HG03045 (cell line): ENCODE data around the gene OTOP1.
"Not testable (repeated sequence)": the region's sequence is repeated elsewhere in the genome, so short reads cannot be mapped to it uniquely, and the experiment has no call there.

Source experiments
- ATAC-seq: cut with Tn5 transposase; IDR thresholded peaks from one replicate; pipeline ENCODE4 v1.9.1; 2021; ENCODE audit warnings: mild to moderate bottlenecking, moderate library complexity; ENCODE audit not compliant: unreplicated experiment

The OTOP1 gene

DNA sequence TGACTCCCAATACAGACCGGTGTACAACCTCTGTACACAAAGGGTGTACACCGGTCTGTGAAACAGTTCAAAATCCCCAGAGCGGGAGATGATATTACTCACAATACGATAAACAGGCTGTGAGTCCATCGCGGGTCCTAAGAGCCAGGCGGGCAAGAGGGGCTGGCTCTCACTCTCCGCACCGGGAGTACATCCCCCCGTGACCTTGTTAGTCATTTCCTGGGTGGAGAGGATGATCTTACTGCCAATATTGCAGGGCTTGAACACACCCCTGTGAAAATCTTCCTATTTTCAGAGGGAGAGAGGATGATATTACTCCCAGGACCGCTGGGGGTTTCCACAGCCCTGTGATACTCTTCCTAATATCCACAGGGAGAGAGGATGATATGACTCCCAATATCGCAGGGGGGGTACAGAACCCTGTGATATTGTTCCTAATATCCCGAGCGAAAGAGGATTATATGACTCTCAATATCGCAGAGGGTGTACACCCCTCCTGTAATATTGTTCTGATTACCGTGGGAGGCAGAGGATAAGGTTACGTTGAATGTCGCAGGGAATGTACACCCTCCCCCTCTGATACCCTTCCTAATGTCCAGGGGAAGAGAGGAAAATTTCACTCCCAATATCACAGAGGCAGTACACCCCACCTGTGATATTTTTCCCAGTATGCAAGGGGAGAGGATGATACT, 60.9 kb downstream of the OTOP1 start:
- ATAC-seq, result not testable (repeated sequence)

- ATAC-seq, result not testable (repeated sequence)
Measured at GRCh38 chr4:4164532-4165173, 62.1 kb downstream of the OTOP1 start.

GRCh38 chr4:4162186-4162585, 64.5 kb downstream of the OTOP1 start:
- ATAC-seq, result not testable (repeated sequence)

- ATAC-seq, result not testable (repeated sequence)
Measured at GRCh38 chr4:4160956-4161665, 65.6 kb downstream of the OTOP1 start.

DNA sequence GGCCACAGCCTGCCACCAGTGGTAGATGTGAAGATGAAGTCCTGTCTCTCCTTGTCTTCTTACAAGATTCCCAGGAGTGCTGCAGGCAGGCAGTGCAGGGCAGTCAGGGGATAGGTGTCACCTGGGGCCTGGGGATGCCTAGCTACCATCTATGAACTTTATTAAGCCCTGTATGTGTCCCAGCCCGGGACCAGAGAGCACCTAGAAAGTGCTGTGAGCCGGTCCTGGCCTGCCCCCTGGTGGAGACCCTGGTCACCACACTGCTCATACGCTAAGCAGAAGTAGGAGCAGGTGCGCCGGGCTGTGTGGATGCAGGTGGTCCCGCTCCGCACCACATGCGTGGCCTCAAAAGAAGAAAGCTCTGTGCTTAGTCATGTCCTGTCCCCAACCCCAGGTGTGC, 81.1 kb downstream of the OTOP1 start:
- ATAC-seq, result not testable (repeated sequence)

DNA sequence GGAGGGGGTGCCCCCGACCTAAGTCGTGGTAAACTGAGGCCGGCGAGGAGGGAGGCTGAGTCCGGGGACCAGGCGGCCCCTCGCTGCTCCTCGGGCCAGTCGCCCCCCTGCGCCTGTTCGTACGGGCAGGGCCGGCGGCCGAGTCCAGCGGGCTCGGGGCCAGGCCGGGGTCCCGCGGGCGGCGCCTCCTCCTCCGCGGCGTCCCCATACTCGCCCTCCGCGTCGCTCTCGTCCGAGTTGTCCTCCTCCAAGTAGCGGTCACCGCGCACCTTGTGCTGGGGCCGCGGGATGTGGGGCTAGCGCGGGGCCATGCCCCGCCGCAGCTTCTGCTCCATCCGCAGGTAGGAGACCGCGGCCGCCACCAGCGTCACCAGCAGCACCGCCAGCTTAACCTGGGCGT, 83.4 kb downstream of the OTOP1 start:
- not testable (repeated sequence) for ATAC-seq

DNA sequence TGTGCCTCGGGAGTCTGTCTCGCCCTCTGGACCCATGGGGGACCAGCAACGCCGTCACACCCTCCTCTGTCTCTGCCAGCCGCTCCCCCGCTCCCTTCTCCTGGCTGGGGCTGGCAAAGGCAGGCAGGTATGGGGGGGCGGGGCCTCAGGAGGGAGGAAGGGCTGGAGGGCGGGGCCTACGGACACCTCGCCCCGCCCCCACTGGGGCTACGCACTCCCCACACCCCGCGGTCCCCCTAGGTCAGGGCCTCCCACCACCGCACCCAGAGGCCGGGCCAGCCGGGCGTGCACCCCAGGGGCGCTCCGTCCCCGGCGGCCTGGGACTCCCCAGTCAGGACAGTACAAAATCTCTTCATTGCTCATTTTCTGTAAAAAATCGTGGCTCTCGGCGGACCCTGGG, 84.0 kb downstream of the OTOP1 start:
- not testable (repeated sequence) for ATAC-seq

GRCh38 chr4:4141186-4141585, 85.5 kb downstream of the OTOP1 start:
- ATAC-seq, result not testable (repeated sequence)
